Measurements from ENCODE around the gene SMAD2.

DNA sequence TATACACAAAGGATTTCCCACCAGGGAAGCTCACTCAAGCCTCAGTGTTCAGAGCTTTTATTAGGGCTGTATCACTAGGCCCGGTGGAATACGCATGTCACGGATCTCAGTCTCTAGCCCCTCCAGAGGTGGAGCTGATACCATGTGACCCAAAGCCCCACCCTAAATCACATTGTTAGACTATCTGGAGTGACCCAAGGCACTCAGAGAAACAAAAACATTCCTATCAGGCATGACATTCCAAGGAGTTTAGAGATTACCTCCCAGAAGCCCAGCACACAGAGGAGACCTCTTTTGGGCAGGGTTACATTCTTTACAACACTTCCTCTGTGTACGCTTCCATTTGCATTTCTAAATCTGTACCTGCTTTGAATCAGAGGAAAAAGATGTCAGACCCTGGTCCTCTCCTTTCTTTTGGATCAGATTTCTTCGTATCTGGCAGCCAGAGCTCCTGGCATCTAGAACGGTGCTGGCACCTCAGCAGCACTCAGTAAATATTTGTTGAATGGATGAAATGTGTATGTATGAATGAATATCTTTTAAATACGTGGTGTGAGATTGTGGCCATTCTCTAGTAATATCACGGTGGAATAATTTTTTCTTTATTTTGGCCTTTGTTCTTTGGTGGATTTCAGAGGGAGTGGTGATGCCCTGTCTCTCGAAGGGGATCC lies 37.7 kb upstream of the SMAD2 start:
- TF ChIP-seq EZH2 (IDR thresholded peaks at IDR 0.05; ENCODE audit: insufficient read depth, poor library complexity, severe bottlenecking), result no peak
- TF ChIP-seq EZH2phosphoT487 (IDR thresholded peaks at IDR 0.05; ENCODE audit: insufficient read depth, low read depth), result no peak

Data from GM23248 (cell line).